Stimulated activated CD4-positive, alpha-beta T cell treated with anti-CD3 and anti-CD28 coated beads, Interleukin-1b, Interleukin-23, amount 100 ng/mL, for 48 hours (primary cell): ENCODE measurements around the gene B3GAT1.
A peak's percentile ranks its signal among the peaks of the same experiment; 100 is the strongest.
"Not testable (repeated sequence)": the region's sequence is repeated elsewhere in the genome, so short reads cannot be mapped to it uniquely, and the experiment has no call there.

Source experiments
- DNase-seq: peaks from one replicate; pipeline ENCODE4 v3.0.0-alpha.2; 2020

The B3GAT1 gene, protein sequence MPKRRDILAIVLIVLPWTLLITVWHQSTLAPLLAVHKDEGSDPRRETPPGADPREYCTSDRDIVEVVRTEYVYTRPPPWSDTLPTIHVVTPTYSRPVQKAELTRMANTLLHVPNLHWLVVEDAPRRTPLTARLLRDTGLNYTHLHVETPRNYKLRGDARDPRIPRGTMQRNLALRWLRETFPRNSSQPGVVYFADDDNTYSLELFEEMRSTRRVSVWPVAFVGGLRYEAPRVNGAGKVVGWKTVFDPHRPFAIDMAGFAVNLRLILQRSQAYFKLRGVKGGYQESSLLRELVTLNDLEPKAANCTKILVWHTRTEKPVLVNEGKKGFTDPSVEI

DNA sequence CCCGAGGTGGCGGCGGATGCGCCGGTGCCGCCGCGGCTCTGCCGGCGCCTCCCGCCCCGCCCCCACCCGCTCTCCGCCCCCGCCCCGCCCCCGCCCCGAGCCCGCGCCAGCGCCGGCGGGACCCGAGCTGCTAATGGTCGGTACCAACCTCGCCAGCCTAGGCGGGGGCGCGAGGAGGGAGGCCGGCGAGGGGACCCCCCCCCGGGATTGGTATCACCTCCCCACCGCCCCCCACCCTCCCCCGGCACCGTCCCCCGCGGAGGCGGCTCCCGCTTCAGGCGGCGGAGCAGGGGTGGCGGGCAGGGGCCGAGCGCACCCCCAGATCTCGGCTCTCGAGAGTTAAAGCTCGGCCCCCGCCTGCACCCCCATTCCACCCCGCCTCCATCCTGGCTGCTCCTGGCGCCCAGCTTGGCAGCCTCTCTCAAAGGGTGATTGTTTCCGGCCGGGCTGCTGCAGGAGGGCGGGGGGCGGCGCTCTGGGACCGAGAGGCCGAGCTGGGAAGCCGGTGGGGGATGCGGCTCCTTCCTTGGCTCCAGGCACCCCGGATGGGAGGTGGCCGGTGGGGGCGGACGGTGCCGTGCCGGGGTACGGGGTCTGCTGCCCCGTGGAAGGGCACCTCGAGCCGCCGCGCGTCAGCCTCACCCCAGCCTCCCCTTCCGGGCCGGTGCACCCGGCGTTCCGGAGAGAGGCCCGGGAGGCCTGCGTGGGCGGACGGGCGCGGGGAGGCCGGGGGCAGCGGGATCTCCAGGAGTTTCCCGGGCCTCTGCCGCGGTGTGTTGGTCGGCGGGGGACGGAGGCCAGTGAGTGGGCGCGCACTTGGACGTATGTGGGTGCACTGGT, at the start of gene B3GAT1:
TSS of gene B3GAT1 (minus strand) at position 40 of the 840 bp plus-strand sequence. CDS start 24,583 bp downstream, outside the sequence.
- DNase-seq = no peak

DNA sequence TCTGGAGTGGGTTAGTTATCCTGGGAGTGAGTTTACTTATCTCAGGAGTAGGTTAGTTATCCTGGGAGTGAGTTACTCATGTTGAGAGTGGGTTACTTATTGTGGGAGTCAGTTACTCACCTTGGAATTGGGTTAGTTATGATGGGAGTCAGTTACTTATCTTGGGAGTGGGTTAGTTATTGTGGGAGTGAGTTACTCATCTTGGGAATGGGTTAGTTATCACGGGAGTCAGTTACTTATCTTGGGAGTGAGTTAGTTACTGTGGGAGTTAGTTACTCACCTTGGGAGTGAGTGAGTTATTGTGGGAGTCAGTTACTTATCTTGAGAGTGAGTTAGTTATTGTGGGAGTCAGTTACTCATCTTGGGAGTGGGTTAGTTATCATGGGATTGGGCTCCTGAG, 49.6 kb upstream of the B3GAT1 start:
- DNase-seq = no peak

DNA sequence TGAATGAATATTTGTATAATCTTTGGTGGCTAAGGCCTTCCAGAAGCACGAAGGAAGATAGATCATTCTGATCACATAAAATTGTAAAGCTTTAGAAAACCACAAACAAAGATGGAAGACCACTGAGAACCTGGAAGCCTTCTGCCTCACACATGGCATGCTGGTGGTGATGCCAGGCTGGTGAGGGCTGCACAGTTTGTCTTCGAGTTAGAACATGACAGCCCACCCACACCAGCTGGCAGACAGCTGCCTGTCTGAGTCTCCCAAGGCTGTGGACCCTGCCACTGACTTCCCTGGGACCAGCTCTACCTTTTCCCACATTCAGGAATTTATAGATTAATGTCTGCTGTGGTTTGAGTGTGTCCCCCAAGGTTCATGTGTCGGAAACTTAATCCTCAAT, 48.8 kb upstream of the B3GAT1 start:
- DNase-seq = no peak

DNA sequence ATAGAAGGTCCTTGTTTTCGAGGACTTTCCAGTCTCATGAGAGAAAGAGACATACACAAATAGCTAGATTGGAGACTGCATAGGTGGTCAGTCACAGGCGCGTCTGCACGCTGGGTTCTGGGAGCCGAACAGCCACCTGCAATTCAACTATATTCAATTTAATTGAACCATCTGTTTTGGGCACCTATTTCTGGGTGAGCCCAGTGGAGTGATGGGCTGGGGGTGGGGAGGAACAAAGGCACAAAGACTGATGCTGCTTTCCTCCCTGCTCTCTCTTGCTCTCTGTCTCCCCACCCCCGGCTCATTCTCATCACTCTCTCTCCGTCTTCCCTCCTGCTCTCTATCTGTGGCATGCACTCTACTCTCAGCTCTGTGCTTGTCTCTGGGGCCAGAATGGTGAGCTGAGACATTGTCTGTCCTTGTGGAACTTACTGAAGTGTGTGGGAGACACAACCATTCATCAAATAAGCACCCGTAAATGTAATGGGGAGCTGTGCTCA, 48.1 kb upstream of the B3GAT1 start:
- DNase-seq = no peak

DNA sequence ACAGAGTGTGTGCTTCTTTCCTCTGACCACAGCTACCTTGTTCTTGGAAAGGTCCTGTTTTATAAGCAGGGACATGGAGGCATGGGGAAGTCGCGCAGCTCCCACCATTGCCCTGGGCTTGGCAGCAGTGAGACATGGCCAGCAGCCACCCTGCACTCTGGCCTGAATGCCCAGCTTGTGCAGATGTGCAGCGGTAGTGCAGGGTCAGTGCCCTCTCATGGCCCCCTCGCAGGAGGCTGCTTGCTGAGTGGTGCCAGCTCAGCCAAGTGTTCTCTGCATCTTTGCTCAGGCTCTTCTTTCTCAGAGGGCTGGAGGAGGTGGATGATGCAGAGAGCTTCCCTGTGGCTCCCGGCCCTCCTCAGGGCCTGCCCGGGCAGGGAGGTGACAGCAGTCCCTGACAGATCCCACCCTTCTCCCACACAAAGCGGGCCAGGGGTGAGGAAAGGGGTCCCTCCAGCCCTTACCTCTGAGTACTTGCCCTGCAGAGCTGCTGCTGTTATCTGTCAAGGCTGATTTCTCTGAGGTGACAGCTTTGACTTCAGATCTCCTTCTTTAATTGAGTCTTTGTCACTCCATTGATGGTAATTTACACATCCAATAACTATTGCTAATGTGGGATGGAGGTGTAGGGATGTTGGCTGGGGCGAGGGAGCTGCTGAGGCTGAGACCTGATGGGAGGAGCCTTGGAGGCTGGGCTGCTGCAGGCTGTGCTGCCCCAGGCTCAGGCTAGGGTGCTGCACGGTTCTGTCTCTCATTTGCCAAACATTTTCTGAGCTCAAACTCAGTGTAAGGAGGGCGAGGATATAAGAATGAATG, 47.4 kb upstream of the B3GAT1 start:
- no peak for DNase-seq

DNA sequence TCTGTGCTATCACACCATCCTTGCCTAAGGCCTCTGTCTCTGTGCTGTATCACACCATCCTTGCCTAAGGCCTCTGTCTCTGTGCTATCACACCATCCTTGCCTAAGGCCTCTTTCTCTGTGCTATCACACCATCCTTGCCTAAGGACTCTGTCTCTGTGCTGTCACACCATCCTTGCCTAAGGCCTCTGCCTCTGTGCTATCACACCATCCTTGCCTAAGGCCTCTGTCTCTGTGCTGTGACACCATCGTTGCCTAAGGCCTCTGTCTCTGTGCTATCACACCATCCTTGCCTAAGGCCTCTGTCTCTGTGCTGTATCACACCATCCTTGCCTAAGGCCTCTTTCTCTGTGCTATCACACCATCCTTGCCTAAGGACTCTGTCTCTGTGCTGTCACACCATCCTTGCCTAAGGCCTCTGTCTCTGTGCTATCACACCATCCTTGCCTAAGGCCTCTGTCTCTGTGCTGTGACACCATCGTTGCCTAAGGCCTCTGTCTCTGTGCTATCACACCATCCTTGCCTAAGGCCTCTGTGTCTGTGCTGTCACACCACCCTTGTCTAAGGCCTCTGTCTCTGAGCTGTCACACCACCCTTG, 45.5 kb upstream of the B3GAT1 start:
- not testable (repeated sequence) for DNase-seq

DNA sequence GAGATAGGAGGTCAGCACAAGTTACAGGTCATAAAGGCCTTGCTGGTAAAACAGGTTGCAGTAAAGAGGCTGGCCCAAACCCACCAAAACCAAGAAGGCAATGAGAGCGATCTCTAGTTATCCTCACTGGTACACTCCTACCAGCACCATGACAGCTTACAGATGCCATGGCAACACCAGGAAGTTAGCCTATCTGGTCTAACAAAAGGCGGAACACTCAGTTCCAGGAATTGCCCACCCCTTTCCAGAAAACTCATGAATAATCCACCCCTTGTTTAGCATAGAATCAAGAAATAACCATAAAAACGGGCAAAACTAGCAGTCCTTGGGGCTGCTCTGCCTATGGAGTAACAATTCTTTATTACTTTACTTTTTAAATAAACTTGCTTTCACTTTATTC, 43.5 kb upstream of the B3GAT1 start:
- no peak for DNase-seq

DNA sequence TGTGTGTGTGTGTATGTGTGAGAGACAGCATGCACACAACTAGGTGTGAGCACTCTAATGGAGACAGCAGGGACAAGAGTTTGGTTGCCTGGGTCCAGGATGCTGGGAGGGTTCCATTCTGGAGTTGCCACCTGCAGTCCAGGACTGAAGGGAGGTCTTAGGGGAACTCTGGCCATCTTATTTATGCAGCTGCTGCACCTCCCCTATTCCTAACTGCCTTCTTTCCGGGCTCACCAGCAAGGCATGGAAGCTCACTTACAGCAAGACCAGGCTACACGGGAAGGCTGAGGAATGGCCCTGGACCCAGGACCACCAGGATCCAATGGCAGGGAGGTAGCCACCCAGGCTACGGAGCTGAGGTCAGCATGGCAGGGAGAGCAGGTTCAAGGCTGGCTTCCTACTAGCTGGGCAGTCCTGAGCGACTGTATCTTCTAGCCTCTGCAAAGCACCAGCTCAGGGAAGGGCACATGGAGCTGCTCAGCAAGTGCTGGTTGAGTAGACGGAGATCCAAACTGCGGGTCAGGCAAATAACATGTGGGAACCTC, 42.2 kb upstream of the B3GAT1 start:
- DNase-seq = no peak

DNA sequence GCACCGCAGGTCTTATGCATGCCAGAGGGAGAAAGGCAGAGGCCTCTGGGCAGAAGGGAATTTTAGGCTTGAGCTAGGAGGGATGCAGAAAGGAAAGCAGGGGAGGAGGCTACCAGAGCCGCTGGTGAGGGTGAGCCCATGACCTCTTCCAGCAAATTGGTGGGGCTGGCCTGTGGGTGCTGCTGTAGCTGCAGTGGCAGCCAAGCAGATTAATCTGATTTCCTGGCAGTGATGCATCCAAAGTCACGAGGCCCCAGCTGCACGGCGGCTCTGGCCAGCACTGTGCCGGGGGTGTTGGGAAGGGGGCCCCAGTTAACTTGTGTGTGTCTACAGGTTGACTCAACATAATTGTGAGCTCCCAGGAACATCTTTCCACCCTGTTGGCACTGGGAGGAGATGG, 41.4 kb upstream of the B3GAT1 start:
- no peak for DNase-seq

DNA sequence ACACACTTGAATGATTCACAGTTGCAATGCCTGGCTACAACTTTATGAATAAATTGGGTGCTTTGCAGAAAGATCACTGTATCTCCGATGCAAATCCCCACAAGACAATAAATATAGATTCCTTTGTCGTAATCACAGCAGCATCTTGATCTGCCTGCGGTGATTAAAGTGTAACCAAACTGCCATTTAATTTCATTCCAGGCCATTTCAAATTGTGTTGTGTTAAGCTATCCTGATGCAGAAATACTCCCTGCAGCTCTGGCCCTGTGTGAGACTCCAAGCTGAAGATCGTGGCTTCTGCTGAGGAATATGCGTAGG, 40.8 kb upstream of the B3GAT1 start:
- DNase-seq = no peak

DNA sequence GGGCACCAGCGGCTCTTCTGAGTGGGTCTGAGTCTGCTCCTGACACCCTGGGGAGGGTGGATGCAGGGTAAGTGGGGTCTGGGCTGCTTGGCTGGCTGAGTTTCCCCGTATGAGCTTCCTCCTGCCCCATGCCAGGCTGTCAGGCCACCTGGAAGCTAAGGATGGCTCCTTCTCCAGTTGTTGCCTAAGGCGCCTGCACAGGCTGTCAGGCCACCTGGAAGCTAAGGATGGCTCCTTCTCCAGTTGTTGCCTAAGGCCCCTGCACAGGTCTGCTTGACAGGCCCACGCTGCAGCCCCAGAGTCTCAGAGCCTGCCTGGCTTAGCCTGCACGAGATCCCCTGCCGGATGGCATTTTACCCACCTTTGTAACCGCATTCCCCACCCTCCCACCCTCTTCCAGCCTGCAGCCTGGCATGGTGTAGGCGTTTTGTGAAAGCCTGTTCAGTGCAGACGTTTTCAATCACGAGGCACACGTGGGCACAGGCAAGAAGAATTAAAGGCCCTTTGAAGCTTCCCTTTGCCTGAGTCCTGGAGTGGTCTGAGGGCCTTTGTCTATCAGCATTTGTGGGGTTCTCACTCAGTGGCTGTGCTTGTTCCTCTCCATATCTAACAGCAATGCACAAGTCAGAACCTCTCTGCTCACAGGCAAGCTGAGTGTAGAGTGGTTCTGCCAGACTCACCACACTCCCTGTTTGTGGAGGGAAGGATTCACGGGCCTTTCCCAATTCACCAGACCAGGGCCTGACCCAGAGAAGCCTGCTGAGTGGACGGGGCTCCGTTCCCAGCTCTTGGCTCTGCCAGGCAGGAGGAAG, 40.2 kb upstream of the B3GAT1 start:
- no peak for DNase-seq

DNA sequence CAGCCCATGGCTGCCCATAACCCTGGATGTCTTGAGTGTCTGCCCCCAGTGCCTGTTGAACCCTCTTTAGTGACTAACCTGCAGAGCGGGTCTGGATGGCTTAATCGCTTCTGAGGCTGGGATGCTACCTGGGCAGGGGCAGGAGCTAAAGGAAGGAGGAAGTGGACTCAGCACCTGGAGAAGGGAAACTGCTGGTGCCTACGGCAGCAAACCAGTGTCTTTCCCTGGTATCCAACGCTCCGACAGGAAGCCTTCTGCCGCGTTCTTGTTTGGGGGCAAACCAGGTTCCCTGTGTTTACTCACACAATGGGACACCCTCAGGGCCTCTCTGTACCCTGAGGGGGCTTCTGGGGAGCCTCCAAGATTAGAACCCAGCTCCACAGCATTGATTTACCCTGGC, 38.1 kb upstream of the B3GAT1 start:
- no peak for DNase-seq

DNA sequence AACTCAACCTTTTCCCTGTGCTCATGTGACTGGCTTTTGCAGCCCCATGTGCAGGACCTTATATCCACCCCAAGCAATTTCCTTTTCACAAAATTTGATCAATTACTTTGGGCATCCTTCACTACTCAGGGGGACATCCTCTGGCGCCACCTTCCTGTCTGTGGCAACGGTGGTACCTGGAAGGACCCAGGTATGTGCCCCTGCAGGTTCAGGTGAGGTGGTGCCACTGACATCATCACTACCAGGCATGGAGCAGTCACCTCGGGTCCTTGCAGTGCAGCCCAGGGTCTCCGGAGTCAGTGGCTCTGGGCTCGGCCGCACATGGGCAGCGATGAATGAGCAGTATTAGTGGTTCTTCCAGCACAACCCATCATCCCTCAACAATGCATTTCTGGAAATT, 37.7 kb upstream of the B3GAT1 start:
- no peak for DNase-seq

DNA sequence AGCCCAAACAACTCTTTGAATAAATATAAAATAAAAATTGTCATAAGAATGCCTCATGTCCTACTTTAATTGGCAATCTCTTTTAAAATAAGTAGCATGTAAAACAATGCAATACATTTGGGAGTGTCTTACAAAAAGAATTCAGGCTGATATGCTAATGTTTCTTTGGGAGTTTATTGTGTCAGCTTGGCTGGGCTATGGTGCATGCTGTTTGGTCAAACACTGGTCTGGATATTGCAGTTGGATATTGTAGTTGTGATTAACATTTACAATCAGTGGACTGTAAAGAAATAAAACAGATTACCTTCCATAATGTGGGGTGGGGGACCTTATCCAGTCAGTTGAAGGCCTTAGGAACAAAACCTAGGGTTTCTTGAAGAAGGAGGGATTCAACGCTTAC, 37.0 kb upstream of the B3GAT1 start:
- DNase-seq = no peak

DNA sequence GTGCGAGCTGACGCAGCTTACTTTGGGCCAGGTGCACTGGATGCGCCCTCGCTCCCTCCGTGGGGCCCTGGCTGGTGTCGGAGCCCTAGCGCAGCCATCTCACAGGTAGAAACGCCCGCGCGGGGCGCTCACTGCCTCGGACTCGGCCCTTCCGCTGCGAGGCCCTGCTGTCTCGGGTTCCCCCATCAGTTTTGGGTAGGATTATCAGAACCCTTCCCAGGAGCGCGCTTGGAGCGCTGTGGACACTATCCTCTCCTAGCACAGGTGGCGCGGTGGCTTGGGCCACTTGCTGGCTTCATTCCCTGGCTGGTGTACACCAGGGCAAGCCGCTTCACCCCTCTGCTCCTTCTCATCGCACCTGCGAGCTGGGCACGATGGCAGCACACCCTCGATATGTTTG, 35.7 kb upstream of the B3GAT1 start:
- DNase-seq = no peak

DNA sequence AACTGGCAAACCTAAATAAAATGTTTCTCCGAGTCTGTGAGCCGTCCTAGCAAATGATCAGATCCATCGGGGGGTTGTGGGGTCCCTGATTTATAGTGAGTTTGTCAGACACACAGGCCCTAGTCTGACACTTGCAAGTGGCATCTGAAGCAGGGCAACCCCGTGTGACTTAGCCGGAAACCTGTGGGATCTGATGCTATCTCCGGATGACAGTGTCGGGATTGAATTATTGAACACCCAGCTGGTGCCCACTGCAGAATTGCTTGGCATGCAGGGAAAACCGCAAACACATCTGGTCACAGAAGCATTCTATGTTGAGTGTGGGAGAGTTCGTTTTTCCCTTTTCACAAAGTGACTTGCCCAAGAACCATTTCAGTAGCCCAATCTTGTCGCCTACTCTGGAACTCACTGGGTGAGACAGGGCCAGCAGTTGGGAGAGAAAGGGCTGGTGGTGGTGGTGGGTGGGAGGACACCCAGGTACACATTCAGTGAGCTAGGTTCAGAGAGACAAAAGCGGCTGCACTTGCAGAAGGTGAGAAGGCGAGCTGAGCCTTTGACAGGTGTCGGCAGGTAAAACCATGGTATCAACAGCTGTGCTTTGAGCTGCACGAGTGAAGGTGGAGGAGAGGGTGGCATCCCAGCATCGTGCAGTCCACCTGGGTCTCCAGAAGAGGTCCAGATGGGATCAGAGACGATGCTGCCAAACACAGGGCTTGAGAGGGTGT, 33.7 kb upstream of the B3GAT1 start:
- no peak for DNase-seq

DNA sequence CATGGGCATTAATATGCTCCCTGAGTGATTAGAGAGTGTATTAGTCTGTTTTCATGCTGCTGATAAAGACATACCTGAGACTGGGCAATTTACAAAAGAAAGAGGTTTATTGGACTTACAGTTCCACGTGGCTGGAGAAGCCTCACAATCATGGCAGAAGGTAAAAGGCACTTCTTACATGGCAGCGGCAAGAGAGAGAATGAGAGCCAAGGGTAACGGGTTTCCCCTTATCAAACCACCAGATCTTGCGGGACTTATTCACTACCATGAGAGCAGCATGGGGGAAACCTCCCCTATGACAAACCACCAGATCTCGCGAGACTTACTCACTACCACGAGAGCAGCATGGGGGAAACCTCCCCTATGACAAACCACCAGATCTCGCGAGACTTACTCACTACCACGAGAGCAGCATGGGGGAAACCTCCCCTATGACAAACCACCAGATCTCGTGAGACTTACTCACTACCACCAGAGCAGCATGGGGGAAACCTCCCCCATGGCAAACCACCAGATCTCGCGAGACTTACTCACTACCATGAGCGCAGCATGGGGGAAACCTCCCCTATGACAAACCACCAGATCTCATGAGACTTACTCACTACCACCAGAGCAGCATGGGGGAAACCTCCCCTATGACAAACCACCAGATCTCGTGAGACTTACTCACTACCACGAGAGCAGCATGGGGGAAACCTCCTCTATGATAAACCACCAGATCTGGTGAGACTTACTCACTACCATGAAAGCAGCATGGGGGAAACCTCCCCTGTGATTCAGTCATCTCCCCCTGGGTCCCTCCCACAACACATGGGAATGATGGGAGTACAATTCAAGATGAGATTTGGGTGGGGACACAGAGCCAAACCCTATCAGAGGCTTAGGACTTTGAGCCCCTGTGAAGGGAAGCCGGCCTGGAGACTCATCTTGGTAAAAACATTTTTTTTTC, 32.4 kb upstream of the B3GAT1 start:
- peak; percentile 27 for DNase-seq

DNA sequence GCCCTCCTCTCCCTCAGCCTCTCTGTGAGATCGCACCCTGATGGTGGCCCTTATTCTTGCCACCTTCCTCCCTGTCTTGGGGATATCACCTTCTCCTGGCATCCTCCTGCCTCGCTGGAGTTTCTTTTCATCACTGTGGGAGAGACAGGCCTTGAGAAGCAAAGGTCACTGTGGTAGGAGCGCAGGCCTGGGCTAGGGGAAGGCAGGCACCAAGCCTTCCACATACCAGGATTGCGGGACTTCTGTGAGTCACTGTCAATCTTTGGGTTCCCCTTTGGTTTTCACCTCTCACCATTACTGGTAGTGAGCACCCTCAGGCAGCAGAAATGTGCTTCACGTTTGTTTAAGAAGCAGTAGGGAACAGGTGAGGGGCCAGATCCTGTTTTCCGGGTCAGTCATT, 31.2 kb upstream of the B3GAT1 start:
- no peak for DNase-seq

DNA sequence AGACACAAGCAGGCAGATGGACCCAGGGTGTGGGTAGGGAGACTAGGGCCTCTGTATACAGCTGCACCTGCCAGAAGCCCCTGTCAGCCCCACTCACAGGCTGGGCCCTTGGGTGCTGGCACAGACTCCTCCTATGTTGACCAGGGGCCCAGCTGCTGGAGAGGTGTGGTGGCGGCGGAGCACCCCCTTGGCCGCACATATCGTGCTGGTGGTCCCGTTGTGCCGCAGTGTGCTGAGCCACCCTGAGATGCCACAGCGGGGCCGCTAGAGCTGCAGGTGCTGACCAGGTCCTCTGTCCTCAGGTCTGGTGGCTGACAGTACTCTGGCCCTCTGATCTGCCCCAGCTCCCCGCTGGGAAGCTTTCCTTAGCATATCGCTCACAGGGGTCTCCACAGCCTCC, 30.2 kb upstream of the B3GAT1 start:
- DNase-seq = no peak

DNA sequence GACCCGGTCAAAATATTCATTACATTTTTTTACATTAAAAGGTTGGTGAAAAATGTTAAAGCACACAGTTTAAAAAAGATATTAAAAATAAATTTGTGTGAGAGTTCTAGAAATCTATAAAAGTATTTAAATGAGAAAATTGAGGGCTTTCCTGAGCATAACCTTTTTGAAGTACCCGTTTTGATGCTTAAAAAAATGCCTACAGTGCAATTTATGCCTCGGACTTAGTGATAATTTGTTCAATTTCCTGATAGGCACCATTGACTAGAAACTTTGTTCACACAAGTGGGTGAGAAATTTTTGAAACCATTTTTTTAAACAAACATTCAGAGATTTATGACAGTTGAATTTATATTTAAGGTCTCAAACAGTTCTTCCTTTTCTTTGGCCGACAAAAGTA, 29.7 kb upstream of the B3GAT1 start:
- no peak for DNase-seq
